NCI-H510A (cell line): Measurements from ENCODE around the gene ANK2.
"Not testable (repeated sequence)": the region's sequence is repeated elsewhere in the genome, so short reads cannot be mapped to it uniquely, and the experiment has no call there.

Experiments used
- DNase-seq: peaks from one replicate; lab custom pipeline; 2025; lab: John Stamatoyannopoulos, UW

The ANK2 gene

GRCh38 chr4:113209652-113210320 lies 160.3 kb downstream of the ANK2 start:
- DNase-seq: no peak

- DNase-seq: no peak
These were observed 163.2 kb downstream of the ANK2 start for GRCh38 chr4:113212613-113213012.

- no peak for DNase-seq
These were observed 172.5 kb downstream of the ANK2 start for GRCh38 chr4:113221990-113222389.

- DNase-seq: no peak
These were observed 173.0 kb downstream of the ANK2 start for GRCh38 chr4:113222471-113222870.

GRCh38 chr4:113223001-113223400 lies 173.5 kb downstream of the ANK2 start:
- no peak for DNase-seq

- no peak for DNase-seq
These were observed 182.7 kb downstream of the ANK2 start for GRCh38 chr4:113232194-113232593.

- no peak for DNase-seq
These were observed 187.5 kb downstream of the ANK2 start for GRCh38 chr4:113236916-113237315.

GRCh38 chr4:113243312-113243711 lies 193.9 kb downstream of the ANK2 start:
- DNase-seq: no peak

- DNase-seq: not testable (repeated sequence)
These were observed 195.3 kb downstream of the ANK2 start for GRCh38 chr4:113244747-113245146.

- DNase-seq: no peak
These were observed 198.9 kb downstream of the ANK2 start for GRCh38 chr4:113248320-113248719.

GRCh38 chr4:113255628-113256027 lies 206.2 kb downstream of the ANK2 start:
- DNase-seq: no peak

- no peak for DNase-seq
These were observed 207.5 kb downstream of the ANK2 start for GRCh38 chr4:113256946-113257345.

GRCh38 chr4:113260688-113261087 lies 211.2 kb downstream of the ANK2 start:
- DNase-seq: no peak

GRCh38 chr4:113263274-113263673 lies 213.8 kb downstream of the ANK2 start:
- DNase-seq: no peak

- no peak for DNase-seq
These were observed 221.3 kb downstream of the ANK2 start for GRCh38 chr4:113270520-113271319.

GRCh38 chr4:113272523-113272922 lies 223.1 kb downstream of the ANK2 start:
- no peak for DNase-seq

GRCh38 chr4:113273721-113274220 lies 224.3 kb downstream of the ANK2 start:
- DNase-seq: no peak

- DNase-seq: no peak
These were observed 227.2 kb downstream of the ANK2 start for GRCh38 chr4:113276464-113277170.

- DNase-seq: no peak
These were observed 229.0 kb downstream of the ANK2 start for GRCh38 chr4:113278324-113278934.

GRCh38 chr4:113285501-113285900 lies 236.0 kb downstream of the ANK2 start:
- no peak for DNase-seq

GRCh38 chr4:113288257-113288656 lies 238.8 kb downstream of the ANK2 start:
- DNase-seq: no peak

- DNase-seq: no peak
These were observed 239.2 kb downstream of the ANK2 start for GRCh38 chr4:113288696-113289095.
